PC-9 (cell line): Measurements from ENCODE around the gene EFHD1.

ENCODE experiments used
- CTCF ChIP-seq: fragments of 200-600 bp; sonication (generic); conservative IDR thresholded peaks from 2 replicates; pipeline ENCODE4 v1.6.1; 2017; ENCODE audit warnings: mixed run types, antibody characterized with exemption, mild to moderate bottlenecking, moderate library complexity
- EZH2 ChIP-seq: fragments of 200-600 bp; sonication (generic); IDR thresholded peaks from 2 replicates; pipeline ENCODE4 v1.8.0; 2017; ENCODE audit warnings: antibody characterized with exemption, low read depth

DNA sequence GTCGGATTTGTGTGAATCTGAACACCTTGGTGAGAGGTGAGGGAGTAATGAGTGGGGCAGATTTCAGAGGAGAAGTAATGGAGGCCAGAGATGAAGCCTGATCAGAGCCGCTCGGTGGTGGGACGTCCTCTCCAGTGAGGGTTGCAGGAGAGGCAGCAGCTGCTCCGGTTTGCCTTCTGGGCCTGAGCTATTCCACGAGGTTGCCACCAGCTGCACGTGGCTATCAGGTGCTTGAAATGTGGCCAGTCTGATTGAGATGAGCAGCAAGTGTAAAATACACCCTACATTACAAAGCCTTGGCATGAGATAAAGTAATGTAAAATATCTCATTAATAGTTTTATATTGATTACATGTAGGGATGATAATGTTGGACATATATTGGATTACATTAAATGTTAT, 10.8 kb upstream of the EFHD1 start:
- no peak for TF ChIP-seq CTCF
- TF ChIP-seq EZH2 = no peak
